HCT116 (cell line): ENCODE data around the gene GPATCH8. TPM values are rescaled to one million over a fixed set of nuclear protein-coding genes. Genes with fewer than 3 reads are reported as not detected.

ENCODE experiments used
- ATAC-seq: fragments of 200-7000 bp; cut with Tn5 transposase; 2 replicates; pipeline ENCODE4 v1.9.1; 2020; ENCODE audit warnings: mild to moderate bottlenecking, moderate library complexity
- BruUV-seq: library from RNA; stranded (reverse); fragments of 400-500 nt; replicated peaks from 2 replicates; lab custom pipeline; 2021; lab: Mats Ljungman, UMichigan
- CTCF ChIA-PET: fragments of 300-600 bp; sonication (Branson Sonifier 250); formaldehyde crosslinking; loops from one replicate; lab custom pipeline; 2021; ENCODE audit warnings: antibody characterized with exemption; lab: Charles Lee
- POLR2A ChIA-PET: fragments of 300-600, 350-600 bp; sonication (Branson Sonifier 250); formaldehyde crosslinking; loops from one replicate; lab custom pipeline; 2021; ENCODE audit warnings: antibody characterized with exemption; lab: Charles Lee
- RAD21 ChIA-PET, 2 experiments: fragments of 300-600 bp; sonication (Branson Sonifier 250); formaldehyde crosslinking; loops; one replicate each; lab custom pipeline; 2023; ENCODE audit warnings: low total read pairs in 2 of 2; ENCODE audit not compliant: uncharacterized antibody in 2 of 2, unreplicated experiment in 2 of 2, low non-redundant PET in 1 of 2; lab: Charles Lee
- DNase-seq: peaks from one replicate; pipeline ENCODE4 v3.0.0-alpha.2; 2010; ENCODE audit warnings: low read depth, low spot score
- H2AFZ ChIP-seq: fragments of 200-600 bp; shearing (Covaris generic), sonication (generic); 2 replicates; pipeline ENCODE4 v1.6.1; 2017; ENCODE audit warnings: low read depth, mixed run types, mixed read lengths, antibody characterized with exemption, low read length; ENCODE audit not compliant: poor library complexity, severe bottlenecking
- H3K27ac ChIP-seq: 2 replicates; pipeline ENCODE4 v1.5.1; 2012; ENCODE audit warnings: low read depth, low read length
- H3K27me3 ChIP-seq: fragments of 200-600 bp; sonication (generic); 2 replicates; pipeline ENCODE4 v1.6.1; 2016; ENCODE audit warnings: mixed run types, low read length, mixed read lengths; ENCODE audit not compliant: insufficient read depth
- H3K36me3 ChIP-seq, 2 experiments: fragments of 200-500 bp in 1 of 2; fragments of 200-600 bp in 1 of 2; sonication (Bioruptor generic) in 1 of 2; sonication (generic) in 1 of 2; 2 replicates each; pipeline versions ENCODE4 v1.5.1 to v1.6.1; 2014 to 2016; ENCODE audit warnings: low read length in 2 of 2, inconsistent platforms in 1 of 2, mixed read lengths in 1 of 2, mixed run types in 1 of 2; ENCODE audit not compliant: insufficient read depth in 2 of 2, control insufficient read depth in 1 of 2
- H3K4me1 ChIP-seq, 2 experiments: fragments of 200-600 bp in 1 of 2; sonication (generic) in 1 of 2; 2 replicates each; pipeline versions ENCODE4 v1.5.1 to v1.6.1; 2012 to 2017; ENCODE audit warnings: low read length in 2 of 2, inconsistent platforms in 1 of 2, mild to moderate bottlenecking in 1 of 2, mixed read lengths in 1 of 2, mixed run types in 1 of 2, moderate library complexity in 1 of 2; ENCODE audit not compliant: insufficient read depth in 2 of 2, control insufficient read depth in 1 of 2
- H3K4me2 ChIP-seq: fragments of 200-600 bp; sonication (generic); 2 replicates; pipeline ENCODE4 v1.6.1; 2017; ENCODE audit warnings: mixed run types, low read length, mixed read lengths
- H3K4me3 ChIP-seq, 2 experiments: fragments of 200-600 bp in 1 of 2; sonication (generic) in 1 of 2; replicated peaks in 1 of 2; 2 replicates each; pipeline ENCODE4 v1.5.1; 2011 to 2016; ENCODE audit warnings: low read length in 2 of 2, control low read depth in 1 of 2, low read depth in 1 of 2, mild to moderate bottlenecking in 1 of 2, mixed read lengths in 1 of 2, mixed run types in 1 of 2
- H3K79me2 ChIP-seq: fragments of 200-600 bp; sonication (generic); 2 replicates; pipeline ENCODE4 v1.6.1; 2017; ENCODE audit warnings: mild to moderate bottlenecking, mixed run types, low read length, moderate library complexity, mixed read lengths; ENCODE audit not compliant: insufficient read depth
- H3K9ac ChIP-seq: fragments of 200-600 bp; sonication (generic); 2 replicates; pipeline ENCODE4 v1.6.1; 2016; ENCODE audit warnings: low read length, mixed read lengths
- H3K9me2 ChIP-seq: fragments of 200-600 bp; sonication (generic), shearing (Covaris generic); 2 replicates; pipeline ENCODE4 v1.6.1; 2017; ENCODE audit warnings: mixed run types, mild to moderate bottlenecking, moderate library complexity; ENCODE audit not compliant: insufficient read depth
- H3K9me3 ChIP-seq, 2 experiments: fragments of 200-500 bp in 1 of 2; fragments of 200-600 bp in 1 of 2; sonication (Bioruptor generic) in 1 of 2; sonication (generic) in 1 of 2; 2 replicates each; pipeline ENCODE4 v1.6.1; 2014 to 2017; ENCODE audit warnings: low read length in 2 of 2, mixed read lengths in 2 of 2, inconsistent platforms in 1 of 2, low read depth in 1 of 2, mild to moderate bottlenecking in 1 of 2, mixed run types in 1 of 2, moderate library complexity in 1 of 2; ENCODE audit not compliant: control insufficient read depth in 1 of 2, insufficient read depth in 1 of 2
- H4K20me1 ChIP-seq: fragments of 200-600 bp; sonication (generic), shearing (Covaris generic); 2 replicates; pipeline ENCODE4 v1.6.1; 2017; ENCODE audit warnings: mixed run types, mild to moderate bottlenecking, moderate library complexity; ENCODE audit not compliant: insufficient read depth
- ATF3 ChIP-seq: IDR thresholded peaks from 2 replicates; pipeline ENCODE4 v1.6.1; 2012
- EGR1 ChIP-seq: IDR thresholded peaks from 2 replicates; pipeline ENCODE4 v1.6.1; 2012; ENCODE audit warnings: low read depth
- ELF1 ChIP-seq: IDR thresholded peaks from 2 replicates; pipeline ENCODE4 v1.6.1; 2012; ENCODE audit warnings: low read depth, borderline replicate concordance
- EZH2 ChIP-seq: fragments of 200-600 bp; sonication (generic); IDR thresholded peaks from 2 replicates; pipeline ENCODE4 v1.6.1; 2017; ENCODE audit warnings: antibody characterized with exemption, mixed run types
- FOSL1 ChIP-seq: IDR thresholded peaks from 2 replicates; pipeline ENCODE4 v1.6.1; 2012; ENCODE audit warnings: low read depth
- POLR2A ChIP-seq: IDR thresholded peaks from 2 replicates; pipeline ENCODE4 v1.7.0; 2011; ENCODE audit warnings: borderline replicate concordance; ENCODE audit not compliant: insufficient read depth, insufficient read length; ENCODE audit errors: extremely low read depth
- POLR2AphosphoS5 ChIP-seq: IDR thresholded peaks from 2 replicates; pipeline ENCODE4 v1.6.1; 2011; ENCODE audit warnings: mild to moderate bottlenecking, low read depth, low read length, moderate library complexity
- RAD21 ChIP-seq: IDR thresholded peaks from 2 replicates; pipeline ENCODE4 v1.6.1; 2012; ENCODE audit warnings: low read depth, mild to moderate bottlenecking
- SRF ChIP-seq: IDR thresholded peaks from 2 replicates; pipeline ENCODE4 v1.6.1; 2012; ENCODE audit warnings: low read depth
- intact Hi-C: fragments of 100-400 bp; cut with micrococcal nuclease; formaldehyde crosslinking; loops from 2 replicates; pipeline ENCODE4 v1.10.0; 2022
- total RNA-seq: library from RNA; stranded (reverse); gene quantifications from one replicate; pipeline ENCODE4 v1.2.1, GENCODE V29; 2021; ENCODE audit not compliant: unreplicated experiment
- TF ChIP-seq, protein P1 (sequence below): IDR thresholded peaks from 2 replicates; pipeline ENCODE4 v1.6.1; 2011; ENCODE audit warnings: mild to moderate bottlenecking, low read length, moderate library complexity; ENCODE audit not compliant: insufficient replicate concordance; ENCODE audit errors: extremely low read depth

GPATCH8 gene
- total RNA-seq, 1 experiment from 2014 or later, result 28.7 TPM

GRCh38 chr17:44465897-44466296, 37.3 kb downstream of the GPATCH8 start:
- H3K4me2 ChIP-seq, result no peak overlapping the region
- no TSS peak for BruUV-seq
- H2AFZ ChIP-seq, result no peak overlapping the region
- CTCF ChIA-PET, result no interaction called here
- intact Hi-C loops, result no loop called here
- RAD21 ChIA-PET, result no interaction called here
- H3K9me2 ChIP-seq, result no peaks in the 10 kb centered on the region
- no peaks in the 10 kb centered on the region for H3K4me1 ChIP-seq
- no peaks in the 10 kb centered on the region; a peak in 1 of 4 replicates for H3K9me3 ChIP-seq
- no peak overlapping the region for H3K27ac ChIP-seq
- H3K79me2 ChIP-seq, result peaks cover 69% of the 10 kb centered on the region
- no peak overlapping the region for H3K4me3 ChIP-seq
- TF ChIP-seq POLR2A, result no peak
- TF ChIP-seq, protein P1, sequence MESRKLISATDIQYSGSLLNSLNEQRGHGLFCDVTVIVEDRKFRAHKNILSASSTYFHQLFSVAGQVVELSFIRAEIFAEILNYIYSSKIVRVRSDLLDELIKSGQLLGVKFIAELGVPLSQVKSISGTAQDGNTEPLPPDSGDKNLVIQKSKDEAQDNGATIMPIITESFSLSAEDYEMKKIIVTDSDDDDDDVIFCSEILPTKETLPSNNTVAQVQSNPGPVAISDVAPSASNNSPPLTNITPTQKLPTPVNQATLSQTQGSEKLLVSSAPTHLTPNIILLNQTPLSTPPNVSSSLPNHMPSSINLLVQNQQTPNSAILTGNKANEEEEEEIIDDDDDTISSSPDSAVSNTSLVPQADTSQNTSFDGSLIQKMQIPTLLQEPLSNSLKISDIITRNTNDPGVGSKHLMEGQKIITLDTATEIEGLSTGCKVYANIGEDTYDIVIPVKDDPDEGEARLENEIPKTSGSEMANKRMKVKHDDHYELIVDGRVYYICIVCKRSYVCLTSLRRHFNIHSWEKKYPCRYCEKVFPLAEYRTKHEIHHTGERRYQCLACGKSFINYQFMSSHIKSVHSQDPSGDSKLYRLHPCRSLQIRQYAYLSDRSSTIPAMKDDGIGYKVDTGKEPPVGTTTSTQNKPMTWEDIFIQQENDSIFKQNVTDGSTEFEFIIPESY, result no peak
- TF ChIP-seq, all 23 proteins: peak for 0
- POLR2A ChIA-PET, result no interaction called here
- DNase-seq, result no peak
- no peak for ATAC-seq
- Histone ChIP-seq H3K36me3 (no peaks in the 10 kb centered on the region), H3K9ac (no peak overlapping the region), H4K20me1 (peaks cover 20% of the 10 kb centered on the region; the same call in 1 of the 2 replicates), H3K27me3 (no peaks in the 10 kb centered on the region)

- intact Hi-C loops, result no loop called here
- no TSS peak for BruUV-seq
- Histone ChIP-seq H3K79me2 (peaks cover 70% of the 10 kb centered on the region), H3K9ac (no peak overlapping the region), H3K27ac (no peak overlapping the region), H3K9me2 (no peaks in the 10 kb centered on the region), H3K27me3 (no peaks in the 10 kb centered on the region), H2AFZ (no peak overlapping the region), H3K4me3 (no peak overlapping the region), H3K36me3 (no peaks in the 10 kb centered on the region), H3K9me3 (no peaks in the 10 kb centered on the region; a peak in 1 of 4 replicates), H3K4me1 (no peaks in the 10 kb centered on the region), H4K20me1 (peaks cover 20% of the 10 kb centered on the region; the same call in 1 of the 2 replicates), H3K4me2 (no peak overlapping the region)
- POLR2A ChIA-PET, result no interaction called here
- RAD21 ChIA-PET, result no interaction called here
- CTCF ChIA-PET, result no interaction called here
- no peak for ATAC-seq
- DNase-seq, result no peak
- TF ChIP-seq, protein P1, result no peak
- TF ChIP-seq EZH2 (no peak), POLR2AphosphoS5 (no peak), RAD21 (no peak), POLR2A (no peak), SRF (no peak), ATF3 (no peak), FOSL1 (no peak), EGR1 (no peak), ELF1 (no peak)
These were observed 37.9 kb downstream of the GPATCH8 start for GRCh38 chr17:44465276-44465675.
